Fibroblast of lung (primary cell): Measurements from ENCODE around the gene CCDC27.

Source experiments
- CTCF ChIP-seq, 2 donors: IDR thresholded peaks in 1 of 2; conservative IDR thresholded peaks in 1 of 2; 1 replicate in 1 of 2; 2 replicates in 1 of 2; pipeline ENCODE4 v1.5.1; 2011 to 2012; ENCODE audit warnings: low read length in 2 of 2, control low read depth in 1 of 2, inconsistent platforms in 1 of 2, low read depth in 1 of 2, mild to moderate bottlenecking in 1 of 2
- EZH2 ChIP-seq: IDR thresholded peaks from 2 replicates; pipeline ENCODE4 v1.5.1; 2012; ENCODE audit warnings: low read length, control low read depth, mild to moderate bottlenecking; ENCODE audit errors: missing control alignments

- TF ChIP-seq CTCF (conservative IDR thresholded peaks at IDR 0.05 in 1 of 2, IDR thresholded peaks at IDR 0.05 in 1 of 2; ENCODE audit: low read depth in 1 of 2, low read length in 2 of 2) (no peak), EZH2 (no peak)
Observed at GRCh38 chr1:3816331-3817137, 64.3 kb downstream of the CCDC27 start.
